GM18868 (cell line): Measurements from ENCODE around the gene HEPH.
"Not testable (repeated sequence)": the region's sequence is repeated elsewhere in the genome, so short reads cannot be mapped to it uniquely, and the experiment has no call there.

Experiments
- ATAC-seq: cut with Tn5 transposase; IDR thresholded peaks from one replicate; pipeline ENCODE4 v1.9.1; 2021; ENCODE audit warnings: mild to moderate bottlenecking, moderate library complexity; ENCODE audit not compliant: unreplicated experiment

HEPH gene

GRCh38 chrX:66221856-66222255 is 57.8 kb downstream of the HEPH start:
- ATAC-seq = no peak

GRCh38 chrX:66232296-66232695 is 68.2 kb downstream of the HEPH start:
- ATAC-seq = no peak

- no peak for ATAC-seq
Observed at GRCh38 chrX:66233209-66233608, 69.2 kb downstream of the HEPH start.

GRCh38 chrX:66233904-66234303 is 69.9 kb downstream of the HEPH start:
- ATAC-seq = not testable (repeated sequence)

DNA sequence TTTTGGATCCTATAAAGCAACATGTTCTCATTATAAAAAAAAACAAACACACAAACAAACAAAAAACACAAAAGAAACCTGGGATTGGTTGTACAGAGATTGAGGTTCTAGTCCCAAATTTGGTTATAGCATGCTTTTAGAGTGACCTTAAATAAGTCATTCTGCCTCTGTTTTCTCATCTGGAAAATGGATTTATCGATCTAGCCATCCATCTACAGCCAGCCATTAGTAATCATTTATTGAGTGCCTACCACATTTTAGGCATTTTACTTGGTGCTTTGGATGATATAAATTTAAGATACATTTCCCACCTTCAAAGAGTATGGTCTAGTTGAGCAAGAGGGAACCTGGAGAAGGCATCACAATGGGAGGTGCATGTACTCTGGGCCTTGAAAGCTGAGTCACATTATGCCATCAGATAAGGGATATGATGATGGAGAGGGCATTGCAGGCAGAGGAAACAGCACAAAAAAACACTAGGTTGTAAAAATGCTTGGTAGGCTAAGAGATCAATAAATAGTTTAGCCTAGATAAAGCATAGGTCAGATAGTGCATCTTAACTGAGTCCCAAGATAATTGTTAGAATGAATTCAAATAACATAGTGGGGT is 91.4 kb downstream of the HEPH start:
- no peak for ATAC-seq

- no peak for ATAC-seq
Observed at GRCh38 chrX:66262807-66263206, 98.8 kb downstream of the HEPH start.
